Measurements from ENCODE around the gene ERCC1. TPM values are rescaled to one million over a fixed set of nuclear protein-coding genes. Genes with fewer than 3 reads are reported as not detected.

Gene ERCC1
- total RNA-seq, 1 experiment from 2014 or later = 103 TPM

DNA sequence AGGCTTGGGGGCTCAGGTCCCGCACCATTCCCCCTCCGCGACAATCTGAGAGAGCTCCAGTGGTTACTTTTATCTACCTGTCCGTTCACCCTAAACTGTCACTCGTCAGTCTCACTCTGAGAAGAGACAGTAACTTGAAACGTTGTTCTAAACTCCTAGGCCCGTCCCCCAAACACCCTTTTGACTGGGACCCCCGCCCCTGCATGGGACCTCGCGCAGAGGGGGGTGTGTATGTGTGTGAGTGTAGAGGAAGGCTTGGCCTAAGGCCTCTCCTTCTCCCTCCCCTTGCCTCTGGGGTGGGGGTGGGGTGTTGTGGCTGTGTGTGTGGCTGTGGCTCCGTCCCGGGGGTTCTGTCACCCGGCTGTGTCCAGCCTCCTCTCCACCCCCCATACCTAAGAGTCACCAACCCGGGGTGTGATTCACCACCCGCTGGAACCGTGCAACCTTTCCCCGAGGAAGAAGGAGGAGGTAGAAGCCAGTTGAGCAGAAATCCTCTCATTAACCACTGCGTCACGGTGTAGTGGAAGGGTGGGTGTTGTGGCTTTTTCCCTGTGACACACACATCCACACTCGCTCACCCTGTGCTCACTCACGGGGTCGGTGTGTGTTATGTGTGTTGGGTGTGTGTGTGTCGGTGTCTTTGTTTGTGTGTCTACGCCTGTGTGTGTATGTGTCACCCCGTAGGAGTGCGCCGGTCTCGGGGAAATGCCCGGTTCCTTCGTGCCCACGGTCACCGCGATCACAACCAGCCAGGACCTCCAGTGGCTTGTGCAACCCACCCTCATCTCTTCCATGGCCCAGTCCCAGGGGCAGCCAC is 46.4 kb upstream of the ERCC1 start:
- Histone ChIP-seq H3K4me3 (replicated peaks in 1 of 2; ENCODE audit: low read depth in 1 of 2, low read length in 2 of 2) (peak overlapping the region; percentile 74 to 97), H2AFZ (ENCODE audit: low read depth, low read length, poor library complexity, severe bottlenecking) (no peak overlapping the region)
- POLR2A ChIA-PET = interaction anchor here (1.3 to 5.4 kb wide), 6 partner anchors 8 to 44 kb away, joined by 6 to 72 read pairs (median 20); no protein-coding TSS in a partner anchor

More for the DNA sequence above, 46.4 kb upstream of the ERCC1 start:
- Histone ChIP-seq H4K20me1 (ENCODE audit: insufficient read depth) (no peaks in the 10 kb centered on the region; the same call in 1 of the 2 replicates), H3K9me2 (ENCODE audit: insufficient read depth) (no peaks in the 10 kb centered on the region), H3K4me1 (ENCODE audit: control insufficient read depth in 1 of 2, insufficient read depth in 2 of 2, low read length in 2 of 2) (peaks cover 4 to 38% of the 10 kb centered on the region in 2 experiments), H3K27ac (ENCODE audit: low read depth, low read length) (peak overlapping the region; percentile 78), H3K9ac (ENCODE audit: low read length) (peak overlapping the region; percentile 99), H3K79me2 (ENCODE audit: insufficient read depth, low read length) (peaks cover 23% of the 10 kb centered on the region; the same call in 1 of the 2 replicates), H3K27me3 (ENCODE audit: insufficient read depth, low read length) (no peaks in the 10 kb centered on the region), H3K36me3 (ENCODE audit: control insufficient read depth in 1 of 2, insufficient read depth in 2 of 2, low read length in 2 of 2) (no peaks in the 10 kb centered on the region; a peak in 1 of 4 replicates), H3K9me3 (ENCODE audit: control insufficient read depth in 1 of 2, insufficient read depth in 1 of 2, low read depth in 1 of 2, low read length in 2 of 2) (no peaks in the 10 kb centered on the region), H3K4me2 (ENCODE audit: low read length) (peak overlapping the region; percentile 100)
- no peak for DNase-seq (ENCODE audit: low read depth, low spot score)
- no peak for TF ChIP-seq CBX3 (IDR thresholded peaks at IDR 0.05; ENCODE audit: low read depth)
- no peak for TF ChIP-seq YY1 (IDR thresholded peaks at IDR 0.05; ENCODE audit: extremely low read depth, insufficient replicate concordance, low read depth, low read length)
- TF ChIP-seq TCF7L2 (IDR thresholded peaks at IDR 0.05; ENCODE audit: borderline replicate concordance, extremely low read depth, insufficient read depth, insufficient read length) = no peak
- TF ChIP-seq SP1 (IDR thresholded peaks at IDR 0.05; ENCODE audit: low read depth) = no peak
- TF ChIP-seq SIN3A (IDR thresholded peaks at IDR 0.05; ENCODE audit: low read depth) = no peak
- TF ChIP-seq, protein P1, sequence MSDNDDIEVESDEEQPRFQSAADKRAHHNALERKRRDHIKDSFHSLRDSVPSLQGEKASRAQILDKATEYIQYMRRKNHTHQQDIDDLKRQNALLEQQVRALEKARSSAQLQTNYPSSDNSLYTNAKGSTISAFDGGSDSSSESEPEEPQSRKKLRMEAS (IDR thresholded peaks at IDR 0.05) = no peak
- TF ChIP-seq POLR2A (IDR thresholded peaks at IDR 0.05; ENCODE audit: borderline replicate concordance, extremely low read depth, insufficient read depth, insufficient read length) = no peak
- TF ChIP-seq RAD21 (IDR thresholded peaks at IDR 0.05; ENCODE audit: low read depth) = no peak
- TF ChIP-seq, protein P2, sequence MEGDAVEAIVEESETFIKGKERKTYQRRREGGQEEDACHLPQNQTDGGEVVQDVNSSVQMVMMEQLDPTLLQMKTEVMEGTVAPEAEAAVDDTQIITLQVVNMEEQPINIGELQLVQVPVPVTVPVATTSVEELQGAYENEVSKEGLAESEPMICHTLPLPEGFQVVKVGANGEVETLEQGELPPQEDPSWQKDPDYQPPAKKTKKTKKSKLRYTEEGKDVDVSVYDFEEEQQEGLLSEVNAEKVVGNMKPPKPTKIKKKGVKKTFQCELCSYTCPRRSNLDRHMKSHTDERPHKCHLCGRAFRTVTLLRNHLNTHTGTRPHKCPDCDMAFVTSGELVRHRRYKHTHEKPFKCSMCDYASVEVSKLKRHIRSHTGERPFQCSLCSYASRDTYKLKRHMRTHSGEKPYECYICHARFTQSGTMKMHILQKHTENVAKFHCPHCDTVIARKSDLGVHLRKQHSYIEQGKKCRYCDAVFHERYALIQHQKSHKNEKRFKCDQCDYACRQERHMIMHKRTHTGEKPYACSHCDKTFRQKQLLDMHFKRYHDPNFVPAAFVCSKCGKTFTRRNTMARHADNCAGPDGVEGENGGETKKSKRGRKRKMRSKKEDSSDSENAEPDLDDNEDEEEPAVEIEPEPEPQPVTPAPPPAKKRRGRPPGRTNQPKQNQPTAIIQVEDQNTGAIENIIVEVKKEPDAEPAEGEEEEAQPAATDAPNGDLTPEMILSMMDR (IDR thresholded peaks at IDR 0.05 in 2 of 3, conservative IDR thresholded peaks at IDR 0.05 in 1 of 3; ENCODE audit: borderline replicate concordance in 1 of 3, insufficient read depth in 1 of 3, low read depth in 2 of 3, low read length in 2 of 3) = no peak
- RAD21 ChIA-PET (ENCODE audit: low non-redundant PET in 1 of 2, low total read pairs in 2 of 2, uncharacterized antibody in 2 of 2, unreplicated experiment in 2 of 2) = interaction anchor here (1.2 to 1.7 kb wide), 2 partner anchors 9 kb away, joined by 4 to 8 read pairs; no protein-coding TSS in a partner anchor
- intact Hi-C loops (cut with micrococcal nuclease) = no loop called here
- CTCF ChIA-PET = interaction anchor here (0.9 to 4.7 kb wide), 6 partner anchors 9 to 42 kb away, joined by 3 to 56 read pairs (median 8); no protein-coding TSS in a partner anchor
- ATAC-seq = no peak
- no TSS peak for BruUV-seq (replicated peaks)
